GM21619 (cell line): ENCODE measurements around the gene PODN.

Experiments used
- ATAC-seq: cut with Tn5 transposase; IDR thresholded peaks from one replicate; pipeline ENCODE4 v1.9.1; 2021; ENCODE audit not compliant: unreplicated experiment

Gene PODN

GRCh38 chr1:53112861-53113260 is 50.8 kb downstream of the PODN start:
- no peak for ATAC-seq

- ATAC-seq: no peak
These were observed 52.1 kb downstream of the PODN start for GRCh38 chr1:53114090-53114489.

DNA sequence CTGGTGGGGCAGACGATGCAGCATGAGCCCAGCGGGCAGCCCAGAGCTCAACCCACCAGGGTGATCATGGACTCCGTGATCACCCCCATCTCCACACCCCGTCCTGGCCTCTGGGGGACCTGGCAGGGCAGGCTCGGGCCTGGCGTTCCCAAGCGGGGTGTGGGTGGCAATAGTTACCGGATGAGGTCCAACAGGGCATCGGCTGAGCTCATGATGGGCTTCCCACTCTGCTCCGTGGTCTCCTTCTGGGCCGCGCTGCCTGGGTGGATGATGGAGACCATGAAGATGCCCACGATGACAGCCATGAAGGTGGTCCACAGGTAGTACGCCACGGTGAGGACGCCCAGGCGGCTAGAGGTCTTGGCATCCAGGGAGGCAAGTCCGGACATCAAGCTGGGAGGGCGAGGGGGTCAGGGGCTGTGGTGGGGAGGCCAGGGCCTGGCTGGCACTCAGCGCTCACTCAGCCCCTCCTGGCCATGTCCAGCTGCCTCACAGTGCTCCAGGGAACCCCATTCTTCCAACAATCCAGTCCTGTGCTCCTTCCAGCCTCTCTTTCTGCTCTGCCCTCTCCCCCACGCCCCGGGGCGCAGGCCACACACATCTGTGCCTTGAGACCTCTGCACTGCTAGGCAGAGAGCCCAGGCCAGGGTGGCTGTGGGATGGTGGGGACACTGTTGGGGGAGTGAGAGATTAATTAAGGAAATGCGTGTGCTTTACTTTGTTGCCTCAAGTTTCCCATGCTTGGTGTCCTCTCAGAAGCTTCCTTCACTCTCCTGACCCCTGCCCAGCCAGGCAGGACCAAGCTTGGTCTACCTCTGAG is 52.8 kb downstream of the PODN start:
- no peak for ATAC-seq

- no peak for ATAC-seq
These were observed 53.6 kb downstream of the PODN start for GRCh38 chr1:53115403-53116306.

GRCh38 chr1:53116307-53116810 is 54.3 kb downstream of the PODN start:
- no peak for ATAC-seq

DNA sequence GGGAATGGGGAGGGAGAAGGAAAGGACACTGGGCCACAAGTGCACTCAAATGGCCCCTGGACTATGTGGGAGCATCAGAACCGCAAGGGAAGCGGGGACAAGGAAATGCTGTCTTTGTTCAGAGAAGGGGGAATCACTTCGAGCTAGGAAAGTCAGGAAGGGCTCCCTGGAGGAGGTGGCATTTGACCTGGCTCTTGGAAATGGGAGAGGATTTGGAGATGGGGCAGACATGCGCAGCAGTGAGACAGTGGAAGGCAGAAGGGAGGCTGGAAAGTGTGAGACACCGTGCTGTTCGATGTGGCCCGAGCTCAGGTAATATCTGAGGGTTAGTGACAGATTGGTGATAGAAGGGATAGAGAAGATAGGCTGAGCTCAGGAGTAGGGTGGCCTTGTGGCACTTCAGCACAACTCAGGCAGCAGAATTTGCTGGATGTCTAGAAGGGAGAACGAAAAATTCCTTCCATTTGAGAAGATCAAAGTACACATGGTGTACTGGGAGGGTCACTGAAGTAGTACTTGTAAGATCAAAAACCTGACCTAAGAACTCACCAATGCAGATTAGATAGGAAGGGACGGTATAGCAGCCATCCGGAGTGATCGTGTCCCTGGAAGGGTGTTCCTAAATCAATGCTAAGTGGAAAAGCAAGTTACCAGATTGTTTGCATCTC is 55.1 kb downstream of the PODN start:
- ATAC-seq: no peak

DNA sequence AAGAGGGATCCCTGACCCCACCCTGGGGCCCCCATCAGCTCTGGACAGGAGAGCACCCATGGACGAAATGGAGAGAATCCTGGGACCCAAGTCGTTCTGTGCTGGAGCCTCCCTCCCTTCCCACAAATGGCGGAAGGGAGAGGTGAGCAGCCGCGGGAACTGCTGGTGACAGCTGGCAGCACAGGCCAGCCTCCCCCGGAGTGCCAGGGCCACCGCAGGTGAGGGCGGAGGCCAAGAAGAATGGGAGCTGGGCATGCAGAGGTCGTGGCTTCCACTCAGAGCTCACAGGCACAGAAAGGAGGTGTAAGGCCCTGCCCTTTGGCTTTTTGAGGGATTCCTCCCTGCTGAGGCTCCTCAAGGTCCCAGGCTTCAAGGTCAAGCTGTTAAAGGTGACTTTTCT is 55.8 kb downstream of the PODN start:
- no peak for ATAC-seq

DNA sequence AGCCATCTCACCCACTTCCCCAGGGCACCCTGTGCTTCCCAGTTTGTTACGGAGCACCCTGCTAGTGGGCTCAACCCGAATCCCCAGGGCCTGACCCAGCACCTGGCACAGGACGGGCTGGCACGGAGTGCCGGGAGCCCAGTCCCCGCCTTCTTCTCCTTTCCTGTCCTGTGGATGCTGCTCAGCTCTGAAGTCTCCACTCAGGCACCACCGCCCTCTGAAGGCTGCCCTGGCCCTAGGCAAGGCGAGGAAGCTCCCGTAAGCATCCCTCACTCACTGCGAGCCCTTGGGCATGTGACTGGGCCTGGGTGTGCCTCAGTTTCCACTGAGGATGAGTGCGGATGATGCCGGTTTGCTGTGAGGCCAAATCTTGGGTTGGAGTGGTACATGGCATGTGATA is 58.6 kb downstream of the PODN start:
- ATAC-seq: no peak

GRCh38 chr1:53121319-53122172 is 59.5 kb downstream of the PODN start:
- no peak for ATAC-seq

GRCh38 chr1:53122201-53122885 is 60.3 kb downstream of the PODN start:
- ATAC-seq: no peak

GRCh38 chr1:53122961-53123413 is 61.0 kb downstream of the PODN start:
- no peak for ATAC-seq

- ATAC-seq: no peak
These were observed 61.6 kb downstream of the PODN start for GRCh38 chr1:53123453-53124140.

- ATAC-seq: no peak
These were observed 63.1 kb downstream of the PODN start for GRCh38 chr1:53125122-53125521.

GRCh38 chr1:53125623-53126360 is 63.8 kb downstream of the PODN start:
- ATAC-seq: no peak

GRCh38 chr1:53126495-53126894 is 64.5 kb downstream of the PODN start:
- ATAC-seq: no peak

DNA sequence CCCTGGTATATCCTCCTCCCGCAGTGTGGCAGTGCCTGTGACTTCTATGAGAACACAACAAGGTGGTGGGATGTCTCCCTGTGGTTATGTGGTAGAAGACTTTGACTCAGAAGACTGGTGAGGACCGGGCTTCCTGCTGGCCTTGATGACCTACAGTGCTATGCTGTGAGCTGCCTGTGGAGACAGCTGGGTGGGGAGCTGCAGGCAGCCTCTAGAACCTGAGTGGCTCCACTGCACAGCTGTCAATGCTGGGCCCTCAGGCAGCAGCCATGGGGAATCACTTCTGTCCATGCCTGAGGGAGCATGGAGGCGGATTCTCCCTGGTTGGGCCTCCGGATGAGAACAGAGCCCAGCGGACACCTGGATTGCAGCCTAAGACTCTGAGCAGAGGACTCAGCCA is 65.5 kb downstream of the PODN start:
- ATAC-seq: no peak

DNA sequence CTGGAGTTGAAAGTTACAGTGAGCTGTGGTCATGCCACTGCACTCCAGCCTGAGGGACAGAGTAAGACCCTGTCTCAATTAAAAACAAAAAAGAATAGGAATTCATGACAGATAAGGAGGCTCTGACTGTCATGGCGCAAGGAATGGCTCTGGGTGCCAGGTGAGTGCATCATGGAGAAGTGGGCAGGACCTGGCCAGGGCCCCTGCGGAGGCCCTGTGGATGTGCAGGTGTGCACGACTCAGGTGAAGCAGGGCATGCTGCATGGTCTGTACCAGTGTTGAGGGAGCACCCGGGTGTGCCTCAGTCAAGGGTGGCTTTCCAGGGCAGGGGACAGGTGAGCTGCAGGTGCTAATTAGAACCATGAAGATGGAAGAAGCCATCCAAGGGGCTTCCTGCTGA is 66.4 kb downstream of the PODN start:
- no peak for ATAC-seq

DNA sequence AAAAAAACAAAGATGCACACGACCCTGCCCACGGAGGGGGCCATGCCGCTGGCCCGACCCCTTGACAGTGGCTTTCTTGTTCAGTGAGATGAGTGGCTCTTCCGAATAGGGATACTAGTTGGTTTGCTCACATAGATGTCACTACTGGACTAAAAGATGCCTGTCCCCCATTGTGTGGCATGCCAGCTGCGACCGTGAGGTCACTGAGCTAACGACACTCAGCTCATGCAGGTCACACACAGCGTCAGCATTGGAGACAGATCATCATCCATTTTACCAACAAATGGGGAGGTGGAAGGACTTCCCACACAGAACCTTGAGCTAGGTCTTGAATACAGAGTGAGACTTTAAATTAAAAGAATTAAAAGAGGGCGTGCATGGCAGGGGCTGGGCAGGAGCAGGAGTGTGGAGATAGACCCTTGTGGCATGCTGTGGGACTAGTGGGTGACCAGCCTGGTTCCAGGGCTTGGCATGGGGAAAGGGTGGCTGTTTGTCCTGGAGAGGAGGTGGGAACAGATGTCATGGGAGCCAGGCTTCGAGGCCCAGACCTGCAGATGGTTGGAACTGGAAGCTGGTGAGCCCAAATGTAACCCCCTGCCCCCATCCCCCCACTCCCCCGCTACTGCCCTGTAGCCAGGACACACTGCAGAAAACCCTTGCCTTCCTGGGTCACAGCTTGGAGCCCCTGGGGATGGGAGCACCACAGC is 68.0 kb downstream of the PODN start:
- ATAC-seq: no peak
